ENCODE data around the gene CHST6.

GRCh38 chr16:75529959-75530358 lies 34.7 kb upstream of the CHST6 start:
- no peak for TF ChIP-seq TAF1 (IDR thresholded peaks at IDR 0.05; ENCODE audit: borderline replicate concordance, insufficient read depth, low read length)
- no peak for TF ChIP-seq FOXP2 (optimal IDR thresholded peaks at IDR 0.05; ENCODE audit: borderline replicate concordance, extremely low read depth, extremely low read length, insufficient read depth)
- no peak for TF ChIP-seq SIN3A (IDR thresholded peaks at IDR 0.05; ENCODE audit: borderline replicate concordance, insufficient read depth, low read length)
- no peak for TF ChIP-seq REST (IDR thresholded peaks at IDR 0.05; ENCODE audit: insufficient read depth in 1 of 2, low read depth in 2 of 2, low read length in 2 of 2)
- TF ChIP-seq POLR2AphosphoS5 (IDR thresholded peaks at IDR 0.05; ENCODE audit: low read depth, low read length): no peak

Data from PFSK-1 (cell line).